Measurements from ENCODE around the gene ITPR2.

Gene ITPR2

DNA sequence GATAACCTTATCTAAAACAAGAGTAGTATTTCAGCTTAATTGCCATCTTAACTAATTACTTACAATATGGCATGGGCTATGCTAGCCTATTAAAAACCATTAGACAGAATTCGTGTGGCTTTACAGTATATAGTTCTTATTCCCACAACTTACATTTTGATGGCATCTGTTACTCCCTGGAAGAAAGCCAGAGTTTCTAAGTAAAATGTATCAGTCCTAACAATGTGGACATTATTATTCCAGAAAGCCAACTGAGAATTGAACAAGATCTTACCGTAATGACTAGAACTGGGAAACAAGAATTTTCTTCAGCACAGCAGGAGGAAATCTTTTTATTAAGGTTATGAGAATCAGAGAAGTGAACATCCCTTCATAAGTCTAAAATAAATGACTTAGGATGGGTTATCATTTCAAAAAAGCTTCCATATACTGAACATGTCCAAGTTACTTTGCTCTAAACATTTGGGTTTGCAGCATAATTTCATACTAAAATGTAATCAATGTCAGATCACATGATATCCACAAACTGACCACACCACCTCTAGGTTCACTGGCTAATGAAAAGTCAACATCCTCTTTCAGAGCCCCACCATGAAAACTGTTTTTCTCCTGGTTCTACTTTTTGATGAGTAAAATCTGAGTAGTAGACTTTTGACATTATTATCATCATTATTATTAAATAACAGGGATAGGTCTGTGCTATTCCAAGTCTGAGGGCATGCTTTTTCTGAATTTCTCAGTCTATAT is 457.9 kb downstream of the ITPR2 start:
- H3K4me1 ChIP-seq (ENCODE audit: insufficient read depth, low read length, poor library complexity, severe bottlenecking): no peaks in the 10 kb centered on the region
- H2AFZ ChIP-seq (ENCODE audit: low read length): no peak overlapping the region
- no peaks in the 10 kb centered on the region for H3K27me3 ChIP-seq (ENCODE audit: insufficient read depth, low read length, poor library complexity, severe bottlenecking)
- no peaks in the 10 kb centered on the region for H3K9me2 ChIP-seq (replicated peaks; ENCODE audit: low read depth, low read length)
- H3F3A ChIP-seq (ENCODE audit: low read depth): no peaks in the 10 kb centered on the region
- no peak for TF ChIP-seq EZH2phosphoT487 (IDR thresholded peaks at IDR 0.05; ENCODE audit: borderline replicate concordance)
- TF ChIP-seq CTCF (conservative IDR thresholded peaks at IDR 0.05; ENCODE audit: low read length): no peak
- H3K4me2 ChIP-seq (ENCODE audit: low read depth, low read length, poor library complexity, severe bottlenecking): no peak overlapping the region
- H3K9ac ChIP-seq (ENCODE audit: low read depth, low read length, poor library complexity, severe bottlenecking): no peak overlapping the region
- H3K36me3 ChIP-seq (ENCODE audit: insufficient read depth, low read length): no peaks in the 10 kb centered on the region
- H4K20me1 ChIP-seq (ENCODE audit: insufficient read depth, low read length, poor library complexity, severe bottlenecking): no peaks in the 10 kb centered on the region
- H3K4me3 ChIP-seq (ENCODE audit: low read length, poor library complexity, severe bottlenecking): no peak overlapping the region
- no peaks in the 10 kb centered on the region for H3K79me2 ChIP-seq (ENCODE audit: insufficient read depth, low read length)
- H3K9me3 ChIP-seq (ENCODE audit: insufficient read depth, low read depth, low read length): no peaks in the 10 kb centered on the region

- Histone ChIP-seq H2AFZ (ENCODE audit: low read length) (no peak overlapping the region), H3K4me3 (ENCODE audit: low read length, poor library complexity, severe bottlenecking) (no peak overlapping the region), H3K27me3 (ENCODE audit: insufficient read depth, low read length, poor library complexity, severe bottlenecking) (no peaks in the 10 kb centered on the region), H3K36me3 (ENCODE audit: insufficient read depth, low read length) (no peaks in the 10 kb centered on the region), H3K4me2 (ENCODE audit: low read depth, low read length, poor library complexity, severe bottlenecking) (no peak overlapping the region), H4K20me1 (ENCODE audit: insufficient read depth, low read length, poor library complexity, severe bottlenecking) (no peaks in the 10 kb centered on the region), H3F3A (ENCODE audit: low read depth) (no peaks in the 10 kb centered on the region), H3K9ac (ENCODE audit: low read depth, low read length, poor library complexity, severe bottlenecking) (no peak overlapping the region), H3K79me2 (ENCODE audit: insufficient read depth, low read length) (no peaks in the 10 kb centered on the region), H3K4me1 (ENCODE audit: insufficient read depth, low read length, poor library complexity, severe bottlenecking) (no peaks in the 10 kb centered on the region), H3K9me3 (ENCODE audit: insufficient read depth, low read depth, low read length) (no peaks in the 10 kb centered on the region), H3K9me2 (replicated peaks; ENCODE audit: low read depth, low read length) (no peaks in the 10 kb centered on the region)
- no peak for TF ChIP-seq EZH2phosphoT487 (IDR thresholded peaks at IDR 0.05; ENCODE audit: borderline replicate concordance)
- no peak for TF ChIP-seq CTCF (conservative IDR thresholded peaks at IDR 0.05; ENCODE audit: low read length)
These were observed 459.1 kb downstream of the ITPR2 start for GRCh38 chr12:26373606-26374495.

DNA sequence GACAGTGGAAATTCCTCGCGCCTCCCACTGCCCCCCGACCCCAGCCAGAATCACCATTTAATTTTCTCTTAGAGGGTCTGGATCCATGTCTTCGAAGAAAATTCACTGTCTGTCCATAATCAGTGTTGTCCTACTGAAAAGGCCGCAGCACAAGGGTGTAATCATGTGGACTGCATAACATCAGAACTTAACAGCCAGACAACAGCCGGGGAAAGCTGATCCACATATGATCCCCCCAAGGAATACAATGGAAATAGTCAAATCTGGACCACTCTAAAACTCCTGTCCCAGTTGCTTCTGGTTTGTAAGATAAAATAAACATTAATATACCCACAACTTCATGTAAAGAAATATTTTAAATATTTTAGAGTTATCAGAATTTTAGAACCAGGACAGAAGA is 460.1 kb downstream of the ITPR2 start:
- TF ChIP-seq CTCF (conservative IDR thresholded peaks at IDR 0.05; ENCODE audit: low read length) (no peak), EZH2phosphoT487 (IDR thresholded peaks at IDR 0.05; ENCODE audit: borderline replicate concordance) (no peak)
- no peak overlapping the region for H3K9ac ChIP-seq (ENCODE audit: low read depth, low read length, poor library complexity, severe bottlenecking)
- H3K4me2 ChIP-seq (ENCODE audit: low read depth, low read length, poor library complexity, severe bottlenecking): no peak overlapping the region
- no peaks in the 10 kb centered on the region for H3K27me3 ChIP-seq (ENCODE audit: insufficient read depth, low read length, poor library complexity, severe bottlenecking)
- no peaks in the 10 kb centered on the region for H3K9me2 ChIP-seq (replicated peaks; ENCODE audit: low read depth, low read length)
- H2AFZ ChIP-seq (ENCODE audit: low read length): no peak overlapping the region
- H3K9me3 ChIP-seq (ENCODE audit: insufficient read depth, low read depth, low read length): no peaks in the 10 kb centered on the region
- no peaks in the 10 kb centered on the region for H3K4me1 ChIP-seq (ENCODE audit: insufficient read depth, low read length, poor library complexity, severe bottlenecking)
- H3F3A ChIP-seq (ENCODE audit: low read depth): no peaks in the 10 kb centered on the region
- no peaks in the 10 kb centered on the region for H4K20me1 ChIP-seq (ENCODE audit: insufficient read depth, low read length, poor library complexity, severe bottlenecking)
- no peak overlapping the region for H3K4me3 ChIP-seq (ENCODE audit: low read length, poor library complexity, severe bottlenecking)
- H3K36me3 ChIP-seq (ENCODE audit: insufficient read depth, low read length): no peaks in the 10 kb centered on the region
- no peaks in the 10 kb centered on the region for H3K79me2 ChIP-seq (ENCODE audit: insufficient read depth, low read length)

All from Loucy (cell line).